Measurements from ENCODE around the gene CCL28.
"Not testable (repeated sequence)": the region's sequence is repeated elsewhere in the genome, so short reads cannot be mapped to it uniquely, and the experiment has no call there.

The CCL28 gene

GRCh38 chr5:43418561-43418960 lies 6.4 kb upstream of the CCL28 start:
- no peak overlapping the region for H3K27ac Mint-ChIP-seq
- no peaks in the 10 kb centered on the region for H3K36me3 Mint-ChIP-seq

GRCh38 chr5:43416803-43417394 lies 4.7 kb upstream of the CCL28 start:
- no peak overlapping the region for H3K27ac Mint-ChIP-seq
- peaks cover 2% of the 10 kb centered on the region for H3K27me3 Mint-ChIP-seq
- no peaks in the 10 kb centered on the region for H3K9me3 Mint-ChIP-seq (ENCODE audit: low read depth)
- H3K4me1 Mint-ChIP-seq (ENCODE audit: low read depth) = no peaks in the 10 kb centered on the region
- H3K36me3 Mint-ChIP-seq = no peaks in the 10 kb centered on the region
- H3K4me3 Mint-ChIP-seq = no peak overlapping the region

More at GRCh38 chr5:43418561-43418960, 6.4 kb upstream of the CCL28 start:
- peaks cover 2% of the 10 kb centered on the region for H3K27me3 Mint-ChIP-seq
- no peaks in the 10 kb centered on the region for H3K4me1 Mint-ChIP-seq (ENCODE audit: low read depth)
- no peaks in the 10 kb centered on the region for H3K9me3 Mint-ChIP-seq (ENCODE audit: low read depth)
- H3K4me3 Mint-ChIP-seq = no peak overlapping the region

GRCh38 chr5:43415935-43416802 lies 4.0 kb upstream of the CCL28 start:
- H3K4me1 Mint-ChIP-seq (ENCODE audit: low read depth) = no peaks in the 10 kb centered on the region
- no peak overlapping the region for H3K4me3 Mint-ChIP-seq
- no peaks in the 10 kb centered on the region for H3K36me3 Mint-ChIP-seq
- no peaks in the 10 kb centered on the region for H3K9me3 Mint-ChIP-seq (ENCODE audit: low read depth)
- no peaks in the 10 kb centered on the region for H3K27me3 Mint-ChIP-seq
- no peak overlapping the region for H3K27ac Mint-ChIP-seq

GRCh38 chr5:43413966-43414365 lies 1.8 kb upstream of the CCL28 start:
- Mint-ChIP-seq H3K9me3 (ENCODE audit: low read depth) (no peaks in the 10 kb centered on the region), H3K27me3 (no peaks in the 10 kb centered on the region), H3K4me1 (ENCODE audit: low read depth) (no peaks in the 10 kb centered on the region), H3K36me3 (no peaks in the 10 kb centered on the region), H3K27ac (no peak overlapping the region), H3K4me3 (no peak overlapping the region)

GRCh38 chr5:43412644-43413043 lies 453 bp upstream of the CCL28 start:
- Mint-ChIP-seq H3K9me3 (ENCODE audit: low read depth) (no peaks in the 10 kb centered on the region), H3K27ac (no peak overlapping the region), H3K36me3 (no peaks in the 10 kb centered on the region), H3K27me3 (no peaks in the 10 kb centered on the region), H3K4me1 (ENCODE audit: low read depth) (no peaks in the 10 kb centered on the region), H3K4me3 (no peak overlapping the region)

GRCh38 chr5:43411495-43411894 lies 696 bp downstream of the CCL28 start:
- H3K4me3 Mint-ChIP-seq = no peak overlapping the region
- peaks cover 6% of the 10 kb centered on the region for H3K9me3 Mint-ChIP-seq (ENCODE audit: low read depth)
- peaks cover 2% of the 10 kb centered on the region for H3K36me3 Mint-ChIP-seq
- H3K4me1 Mint-ChIP-seq (ENCODE audit: low read depth) = no peaks in the 10 kb centered on the region
- H3K27ac Mint-ChIP-seq = no peak overlapping the region
- H3K27me3 Mint-ChIP-seq = no peaks in the 10 kb centered on the region

GRCh38 chr5:43410414-43410813 lies 1.8 kb downstream of the CCL28 start:
- no peaks in the 10 kb centered on the region for H3K4me1 Mint-ChIP-seq (ENCODE audit: low read depth)
- no peaks in the 10 kb centered on the region for H3K27me3 Mint-ChIP-seq
- no peak overlapping the region for H3K27ac Mint-ChIP-seq
- peaks cover 2% of the 10 kb centered on the region for H3K36me3 Mint-ChIP-seq
- no peak overlapping the region for H3K4me3 Mint-ChIP-seq
- peaks cover 7% of the 10 kb centered on the region for H3K9me3 Mint-ChIP-seq (ENCODE audit: low read depth)

GRCh38 chr5:43409809-43410271 lies 2.4 kb downstream of the CCL28 start:
- Mint-ChIP-seq H3K4me1 (ENCODE audit: low read depth) (no peaks in the 10 kb centered on the region), H3K27ac (no peak overlapping the region), H3K27me3 (no peaks in the 10 kb centered on the region), H3K4me3 (no peak overlapping the region), H3K36me3 (peaks cover 7% of the 10 kb centered on the region), H3K9me3 (ENCODE audit: low read depth) (peaks cover 7% of the 10 kb centered on the region)

GRCh38 chr5:43402524-43403066 lies 9.6 kb downstream of the CCL28 start:
- H3K4me3 Mint-ChIP-seq; H3K27ac Mint-ChIP-seq; H3K27me3 Mint-ChIP-seq; H3K9me3 Mint-ChIP-seq (ENCODE audit: low read depth): not testable (repeated sequence)
- peaks cover 14% of the 10 kb centered on the region for H3K4me1 Mint-ChIP-seq (ENCODE audit: low read depth)
- peaks cover 18% of the 10 kb centered on the region for H3K36me3 Mint-ChIP-seq

GRCh38 chr5:43401827-43402226 lies 10.4 kb downstream of the CCL28 start:
- Mint-ChIP-seq H3K27me3 (no peaks in the 10 kb centered on the region), H3K4me1 (ENCODE audit: low read depth) (peaks cover 18% of the 10 kb centered on the region), H3K9me3 (ENCODE audit: low read depth) (peaks cover 4% of the 10 kb centered on the region), H3K27ac (no peak overlapping the region), H3K36me3 (peaks cover 16% of the 10 kb centered on the region), H3K4me3 (no peak overlapping the region)

- no peaks in the 10 kb centered on the region for H3K27me3 Mint-ChIP-seq
Observed at GRCh38 chr5:43400082-43400481, 12.1 kb downstream of the CCL28 start.

GRCh38 chr5:43396762-43397304 lies 15.4 kb downstream of the CCL28 start:
- H3K27me3 Mint-ChIP-seq = no peaks in the 10 kb centered on the region
- peaks cover 37% of the 10 kb centered on the region for H3K4me1 Mint-ChIP-seq (ENCODE audit: low read depth)
- peaks cover 11% of the 10 kb centered on the region for H3K36me3 Mint-ChIP-seq
- H3K27ac Mint-ChIP-seq = peak overlapping the region; percentile 95
- peak overlapping the region; percentile 94 for H3K4me3 Mint-ChIP-seq
- no peaks in the 10 kb centered on the region for H3K9me3 Mint-ChIP-seq (ENCODE audit: low read depth)

More at GRCh38 chr5:43400082-43400481, 12.1 kb downstream of the CCL28 start:
- H3K4me1 Mint-ChIP-seq (ENCODE audit: low read depth) = peaks cover 23% of the 10 kb centered on the region
- H3K9me3 Mint-ChIP-seq (ENCODE audit: low read depth) = no peaks in the 10 kb centered on the region
- H3K27ac Mint-ChIP-seq = no peak overlapping the region
- peaks cover 13% of the 10 kb centered on the region for H3K36me3 Mint-ChIP-seq
- H3K4me3 Mint-ChIP-seq = no peak overlapping the region

- no peaks in the 10 kb centered on the region for H3K9me3 Mint-ChIP-seq (ENCODE audit: low read depth)
- peaks cover 38% of the 10 kb centered on the region for H3K4me1 Mint-ChIP-seq (ENCODE audit: low read depth)
- H3K36me3 Mint-ChIP-seq = peaks cover 11% of the 10 kb centered on the region
- no peak overlapping the region for H3K4me3 Mint-ChIP-seq
- H3K27me3 Mint-ChIP-seq = no peaks in the 10 kb centered on the region
- no peak overlapping the region for H3K27ac Mint-ChIP-seq
Observed at GRCh38 chr5:43390471-43390870, 21.7 kb downstream of the CCL28 start.

- Mint-ChIP-seq H3K36me3 (peaks cover 11% of the 10 kb centered on the region), H3K4me3 (no peak overlapping the region), H3K9me3 (ENCODE audit: low read depth) (no peaks in the 10 kb centered on the region), H3K27me3 (no peaks in the 10 kb centered on the region), H3K27ac (no peak overlapping the region), H3K4me1 (ENCODE audit: low read depth) (peaks cover 38% of the 10 kb centered on the region)
Observed at GRCh38 chr5:43389679-43390329, 22.4 kb downstream of the CCL28 start.

GRCh38 chr5:43386960-43387362 lies 25.2 kb downstream of the CCL28 start:
- Mint-ChIP-seq H3K4me1 (ENCODE audit: low read depth) (peaks cover 40% of the 10 kb centered on the region), H3K27ac (peak overlapping the region; percentile 38), H3K9me3 (ENCODE audit: low read depth) (no peaks in the 10 kb centered on the region), H3K4me3 (no peak overlapping the region), H3K27me3 (no peaks in the 10 kb centered on the region), H3K36me3 (peaks cover 20% of the 10 kb centered on the region)

All from activated naive CD8-positive, alpha-beta T cell (primary cell).